Measurements from ENCODE around the gene KNL1.

Gene KNL1

GRCh38 chr15:40685376-40685775 is 91.3 kb downstream of the KNL1 start:
- TF ChIP-seq, protein P1, sequence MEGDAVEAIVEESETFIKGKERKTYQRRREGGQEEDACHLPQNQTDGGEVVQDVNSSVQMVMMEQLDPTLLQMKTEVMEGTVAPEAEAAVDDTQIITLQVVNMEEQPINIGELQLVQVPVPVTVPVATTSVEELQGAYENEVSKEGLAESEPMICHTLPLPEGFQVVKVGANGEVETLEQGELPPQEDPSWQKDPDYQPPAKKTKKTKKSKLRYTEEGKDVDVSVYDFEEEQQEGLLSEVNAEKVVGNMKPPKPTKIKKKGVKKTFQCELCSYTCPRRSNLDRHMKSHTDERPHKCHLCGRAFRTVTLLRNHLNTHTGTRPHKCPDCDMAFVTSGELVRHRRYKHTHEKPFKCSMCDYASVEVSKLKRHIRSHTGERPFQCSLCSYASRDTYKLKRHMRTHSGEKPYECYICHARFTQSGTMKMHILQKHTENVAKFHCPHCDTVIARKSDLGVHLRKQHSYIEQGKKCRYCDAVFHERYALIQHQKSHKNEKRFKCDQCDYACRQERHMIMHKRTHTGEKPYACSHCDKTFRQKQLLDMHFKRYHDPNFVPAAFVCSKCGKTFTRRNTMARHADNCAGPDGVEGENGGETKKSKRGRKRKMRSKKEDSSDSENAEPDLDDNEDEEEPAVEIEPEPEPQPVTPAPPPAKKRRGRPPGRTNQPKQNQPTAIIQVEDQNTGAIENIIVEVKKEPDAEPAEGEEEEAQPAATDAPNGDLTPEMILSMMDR (IDR thresholded peaks at IDR 0.05; ENCODE audit: borderline replicate concordance, insufficient read depth, low read depth, low read length) = no peak
- H3K4me3 ChIP-seq (ENCODE audit: low read depth, low read length) = no peak overlapping the region

- no peak overlapping the region for H3K4me3 ChIP-seq (ENCODE audit: low read depth, low read length)
- TF ChIP-seq, protein P1 (IDR thresholded peaks at IDR 0.05; ENCODE audit: borderline replicate concordance, insufficient read depth, low read depth, low read length) = no peak
Observed at GRCh38 chr15:40688932-40689799, 95.1 kb downstream of the KNL1 start.

- TF ChIP-seq, protein P1 (IDR thresholded peaks at IDR 0.05; ENCODE audit: borderline replicate concordance, insufficient read depth, low read depth, low read length) = no peak
- no peak overlapping the region for H3K4me3 ChIP-seq (ENCODE audit: low read depth, low read length)
Observed at GRCh38 chr15:40691737-40692136, 97.7 kb downstream of the KNL1 start.

DNA sequence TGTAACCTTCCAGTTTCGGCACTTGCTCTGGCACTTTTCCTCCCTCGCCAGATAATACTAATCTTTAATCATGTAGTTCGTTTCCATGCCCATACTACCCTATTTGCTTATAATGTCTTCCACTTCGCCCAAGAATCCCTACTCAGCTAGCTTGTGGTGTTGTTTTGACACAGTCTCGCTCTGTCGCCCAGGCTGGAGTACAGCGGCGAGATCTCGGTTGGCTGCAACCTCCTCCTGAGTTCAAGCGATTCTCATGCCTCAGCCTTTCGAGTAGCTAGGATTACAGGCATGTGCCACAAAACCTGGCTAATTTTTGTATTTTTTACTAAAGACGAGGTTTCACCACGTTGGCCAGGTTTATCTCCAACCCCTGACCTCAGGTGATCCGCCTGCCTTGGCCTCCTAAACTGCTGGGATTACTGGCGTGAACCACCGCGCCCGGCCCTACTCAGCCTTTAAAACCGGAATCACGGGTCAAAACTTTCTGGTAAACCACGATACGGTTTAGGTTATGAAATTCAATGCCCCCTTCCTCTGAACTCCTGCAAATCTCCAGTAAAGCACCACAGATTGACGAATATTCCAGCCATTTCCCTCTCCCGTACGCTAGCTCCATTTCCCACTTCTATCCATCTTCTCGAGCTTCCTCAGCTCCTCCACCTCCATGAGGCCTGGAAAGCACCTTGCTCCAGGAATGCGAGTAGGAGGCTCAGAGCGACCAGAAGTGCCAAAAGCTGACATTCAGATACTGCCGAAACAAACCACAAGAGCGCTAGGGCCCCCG is 100.0 kb downstream of the KNL1 start:
- TF ChIP-seq, protein P1 (IDR thresholded peaks at IDR 0.05; ENCODE audit: borderline replicate concordance, insufficient read depth, low read depth, low read length) = no peak
- H3K4me3 ChIP-seq (ENCODE audit: low read depth, low read length) = peak overlapping the region; percentile 90

GRCh38 chr15:40694688-40695468 is 100.8 kb downstream of the KNL1 start, which contains the start of gene RAD51:
TSS of gene RAD51 (plus strand) at chr15:40695174. CDS start at chr15:40698759, 3,585 bp downstream.
- peak within 1 kb of the TSS; percentile 90 for H3K4me3 ChIP-seq (ENCODE audit: low read depth, low read length)
- TF ChIP-seq, protein P1 (IDR thresholded peaks at IDR 0.05; ENCODE audit: borderline replicate concordance, insufficient read depth, low read depth, low read length) = no peak

DNA sequence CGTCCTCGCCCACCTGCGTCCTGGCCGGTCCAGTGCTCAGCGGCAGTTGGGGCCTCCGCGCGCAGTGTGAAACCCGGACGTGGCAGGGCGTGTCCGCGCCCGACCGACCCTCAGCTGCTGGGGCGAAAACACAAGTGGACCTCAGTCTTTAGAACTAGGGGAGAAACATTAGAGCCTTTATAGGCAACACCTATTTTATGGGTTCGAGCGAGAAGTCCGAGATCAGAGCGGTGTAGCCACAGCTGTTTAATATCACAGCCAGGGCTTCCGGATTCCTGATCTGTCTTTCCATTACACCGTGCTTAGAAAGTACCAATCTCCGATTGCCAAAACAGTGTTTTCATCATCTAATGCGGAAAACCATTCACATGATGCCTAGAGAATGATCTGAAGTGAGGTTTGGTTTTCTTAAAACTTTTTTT is 101.4 kb downstream of the KNL1 start:
- H3K4me3 ChIP-seq (ENCODE audit: low read depth, low read length) = peak overlapping the region; percentile 90
- TF ChIP-seq, protein P1 (IDR thresholded peaks at IDR 0.05; ENCODE audit: borderline replicate concordance, insufficient read depth, low read depth, low read length) = no peak

All from GM12875 (cell line).